ENCODE data around the gene BRD7.

BRD7 gene

GRCh38 chr16:50302472-50303005 lies 66.2 kb downstream of the BRD7 start:
- no peak for TF ChIP-seq CTCF (IDR thresholded peaks at IDR 0.05; ENCODE audit: borderline replicate concordance, insufficient read depth, low read depth, low read length)
- H3K4me3 ChIP-seq (ENCODE audit: low read depth, low read length), result no peak overlapping the region

GRCh38 chr16:50301626-50302471 lies 66.9 kb downstream of the BRD7 start:
- no peak overlapping the region for H3K4me3 ChIP-seq (ENCODE audit: low read depth, low read length)
- no peak for TF ChIP-seq CTCF (IDR thresholded peaks at IDR 0.05; ENCODE audit: borderline replicate concordance, insufficient read depth, low read depth, low read length)

- no peak overlapping the region for H3K4me3 ChIP-seq (ENCODE audit: low read depth, low read length)
- no peak for TF ChIP-seq CTCF (IDR thresholded peaks at IDR 0.05; ENCODE audit: borderline replicate concordance, insufficient read depth, low read depth, low read length)
Measured at GRCh38 chr16:50300942-50301625, 67.7 kb downstream of the BRD7 start.

- no peak for TF ChIP-seq CTCF (IDR thresholded peaks at IDR 0.05; ENCODE audit: borderline replicate concordance, insufficient read depth, low read depth, low read length)
- H3K4me3 ChIP-seq (ENCODE audit: low read depth, low read length), result no peak overlapping the region
Measured at GRCh38 chr16:50299508-50300105, 69.2 kb downstream of the BRD7 start.

GRCh38 chr16:50298591-50299507 lies 69.9 kb downstream of the BRD7 start:
- TF ChIP-seq CTCF (IDR thresholded peaks at IDR 0.05; ENCODE audit: borderline replicate concordance, insufficient read depth, low read depth, low read length), result no peak
- no peak overlapping the region for H3K4me3 ChIP-seq (ENCODE audit: low read depth, low read length)

GRCh38 chr16:50298075-50298460 lies 70.7 kb downstream of the BRD7 start:
- H3K4me3 ChIP-seq (ENCODE audit: low read depth, low read length), result no peak overlapping the region
- TF ChIP-seq CTCF (IDR thresholded peaks at IDR 0.05; ENCODE audit: borderline replicate concordance, insufficient read depth, low read depth, low read length), result no peak

Data from GM12875 (cell line).